Caco-2 (cell line): ENCODE measurements around the gene MEF2C. TPM values are rescaled to one million over a fixed set of nuclear protein-coding genes. Genes with fewer than 3 reads are reported as not detected.

Experiments
- BruUV-seq: library from RNA; stranded (reverse); fragments of 400-500 nt; replicated peaks from 2 replicates; lab custom pipeline; 2021; lab: Mats Ljungman, UMichigan
- CTCF ChIA-PET: fragments of 300-600 bp; sonication (Branson Sonifier 250); formaldehyde crosslinking; loops from one replicate; lab custom pipeline; 2022; ENCODE audit warnings: antibody characterized with exemption; lab: Charles Lee
- POLR2A ChIA-PET: fragments of 300-600 bp; sonication (Branson Sonifier 250); formaldehyde crosslinking; loops from one replicate; lab custom pipeline; 2022; ENCODE audit warnings: antibody characterized with exemption; lab: Charles Lee
- DNase-seq, 2 experiments: peaks; one replicate each; pipeline versions ENCODE4 v3.0.0 to v3.0.0-alpha.2; 2020 to 2022
- H3K27me3 ChIP-seq: replicated peaks from 2 replicates; pipeline ENCODE4 v1.6.0; 2011; ENCODE audit warnings: low read length; ENCODE audit not compliant: control insufficient read depth, insufficient read depth
- H3K36me3 ChIP-seq: 2 replicates; pipeline ENCODE4 v1.5.1; 2011; ENCODE audit warnings: low read length; ENCODE audit not compliant: control insufficient read depth, insufficient read depth
- H3K4me1 ChIP-seq: fragments of 250-450 bp; sonication (Bioruptor Pico); 2 replicates; pipeline ENCODE4 v1.5.1; 2020; ENCODE audit warnings: mild to moderate bottlenecking
- H3K4me3 ChIP-seq: 2 replicates; pipeline ENCODE4 v1.5.1; 2011; ENCODE audit warnings: low read depth, mild to moderate bottlenecking, control low read depth, low read length
- H3K9me3 ChIP-seq: fragments of 250-450 bp; sonication (Bioruptor Pico); 2 replicates; pipeline ENCODE4 v1.5.1; 2020; ENCODE audit warnings: mild to moderate bottlenecking, moderate library complexity
- H3K27ac Mint-ChIP-seq: one replicate; pipeline ENCODE4 v1.8.0; 2022; ENCODE audit warnings: mixed read lengths; ENCODE audit not compliant: unreplicated experiment
- H3K27me3 Mint-ChIP-seq: one replicate; pipeline ENCODE4 v1.8.0; 2022; ENCODE audit warnings: mixed read lengths; ENCODE audit not compliant: insufficient read depth, unreplicated experiment
- H3K36me3 Mint-ChIP-seq: one replicate; pipeline ENCODE4 v1.8.0; 2022; ENCODE audit warnings: mild to moderate bottlenecking, mixed read lengths; ENCODE audit not compliant: insufficient read depth, unreplicated experiment
- H3K4me1 Mint-ChIP-seq: one replicate; pipeline ENCODE4 v1.8.0; 2022; ENCODE audit warnings: low read depth, mixed read lengths; ENCODE audit not compliant: unreplicated experiment
- H3K4me3 Mint-ChIP-seq: one replicate; pipeline ENCODE4 v1.8.0; 2022; ENCODE audit warnings: mild to moderate bottlenecking, moderate library complexity, mixed read lengths; ENCODE audit not compliant: unreplicated experiment
- H3K9me3 Mint-ChIP-seq: one replicate; pipeline ENCODE4 v1.8.0; 2022; ENCODE audit warnings: mixed read lengths; ENCODE audit not compliant: unreplicated experiment
- CTCF ChIP-seq, 2 experiments: fragments of 200-600 bp in 1 of 2; IDR thresholded peaks; 1 replicate in 1 of 2; 2 replicates in 1 of 2; pipeline versions ENCODE4 v1.5.1 to v1.8.0; 2011 to 2022; ENCODE audit warnings: antibody characterized with exemption in 1 of 2, control low read depth in 1 of 2, inconsistent platforms in 1 of 2, low read depth in 1 of 2, low read length in 1 of 2, mild to moderate bottlenecking in 1 of 2, moderate library complexity in 1 of 2; ENCODE audit not compliant: insufficient read depth in 1 of 2, severe bottlenecking in 1 of 2, unreplicated experiment in 1 of 2
- intact Hi-C: fragments of 100-400 bp; cut with micrococcal nuclease; formaldehyde crosslinking; loops from one replicate; pipeline ENCODE4 v1.10.0; 2022; ENCODE audit not compliant: unreplicated experiment
- total RNA-seq: library from RNA; stranded (reverse); gene quantifications from 2 replicates; pipeline ENCODE4 v1.2.3, GENCODE V29; 2022

Gene MEF2C
- total RNA-seq, 1 experiment from 2014 or later, result 1.5 TPM

GRCh38 chr5:88765798-88766197 is 117.2 kb downstream of the MEF2C start:
- Mint-ChIP-seq H3K9me3 (no peaks in the 10 kb centered on the region), H3K27ac (no peak overlapping the region), H3K27me3 (no peaks in the 10 kb centered on the region), H3K4me1 (no peaks in the 10 kb centered on the region), H3K36me3 (no peaks in the 10 kb centered on the region), H3K4me3 (no peak overlapping the region)
- ChIA-PET POLR2A (no interaction called here), CTCF (no interaction called here)
- Histone ChIP-seq H3K9me3 (no peaks in the 10 kb centered on the region), H3K4me3 (no peak overlapping the region), H3K27me3 (no peaks in the 10 kb centered on the region), H3K4me1 (no peaks in the 10 kb centered on the region), H3K36me3 (no peaks in the 10 kb centered on the region)
- intact Hi-C loops, result no loop called here
- TF ChIP-seq CTCF (IDR thresholded peaks at IDR 0.05; ENCODE audit: insufficient read depth in 1 of 2, low read depth in 1 of 2, low read length in 1 of 2, severe bottlenecking in 1 of 2, unreplicated experiment in 1 of 2), result no peak
- no TSS peak for BruUV-seq
- DNase-seq, result no peak

- CTCF ChIA-PET, result no interaction called here
- Mint-ChIP-seq H3K27ac (no peak overlapping the region), H3K4me3 (no peak overlapping the region), H3K9me3 (no peaks in the 10 kb centered on the region), H3K36me3 (no peaks in the 10 kb centered on the region), H3K27me3 (no peaks in the 10 kb centered on the region), H3K4me1 (no peaks in the 10 kb centered on the region)
- POLR2A ChIA-PET, result no interaction called here
- H3K36me3 ChIP-seq, result no peaks in the 10 kb centered on the region
- H3K9me3 ChIP-seq, result no peaks in the 10 kb centered on the region
- no TSS peak for BruUV-seq
- no peak for TF ChIP-seq CTCF (IDR thresholded peaks at IDR 0.05; ENCODE audit: insufficient read depth in 1 of 2, low read depth in 1 of 2, low read length in 1 of 2, severe bottlenecking in 1 of 2, unreplicated experiment in 1 of 2)
- no peak overlapping the region for H3K4me3 ChIP-seq
- 0 out of 2 replicates have a peak, but pooled peaks cover 2% of the 10 kb centered on the region for H3K4me1 ChIP-seq
- intact Hi-C loops, result no loop called here
- no peaks in the 10 kb centered on the region for H3K27me3 ChIP-seq
- DNase-seq, result no peak
Observed at GRCh38 chr5:88765171-88765570, 117.8 kb downstream of the MEF2C start.

- Histone ChIP-seq H3K9me3 (no peaks in the 10 kb centered on the region), H3K4me1 (0 out of 2 replicates have a peak, but pooled peaks cover 4% of the 10 kb centered on the region), H3K4me3 (no peak overlapping the region), H3K27me3 (no peaks in the 10 kb centered on the region), H3K36me3 (no peaks in the 10 kb centered on the region)
- no TSS peak for BruUV-seq
- DNase-seq, result no peak
- intact Hi-C loops, result no loop called here
- Mint-ChIP-seq H3K4me1 (no peaks in the 10 kb centered on the region), H3K27me3 (no peaks in the 10 kb centered on the region), H3K36me3 (no peaks in the 10 kb centered on the region), H3K9me3 (no peaks in the 10 kb centered on the region), H3K4me3 (no peak overlapping the region), H3K27ac (no peak overlapping the region)
- TF ChIP-seq CTCF (IDR thresholded peaks at IDR 0.05; ENCODE audit: insufficient read depth in 1 of 2, low read depth in 1 of 2, low read length in 1 of 2, severe bottlenecking in 1 of 2, unreplicated experiment in 1 of 2), result no peak
- ChIA-PET POLR2A (no interaction called here), CTCF (no interaction called here)
Observed at GRCh38 chr5:88761939-88762338, 121.0 kb downstream of the MEF2C start.
